SK-N-MC (cell line): ENCODE measurements around the gene CTAGE4.
"Not testable (repeated sequence)": the region's sequence is repeated elsewhere in the genome, so short reads cannot be mapped to it uniquely, and the experiment has no call there.

Source experiments
- EZH2 ChIP-seq: fragments of 200-600 bp; sonication (generic); IDR thresholded peaks from one replicate; pipeline ENCODE4 v1.6.1; 2017; ENCODE audit warnings: antibody characterized with exemption
- FOXP2 ChIP-seq: optimal IDR thresholded peaks from 2 replicates; pipeline ENCODE3; 2011; ENCODE audit warnings: mild to moderate bottlenecking, moderate library complexity; ENCODE audit not compliant: insufficient read depth; ENCODE audit errors: extremely low read length, control extremely low read depth
- POLR2AphosphoS5 ChIP-seq: IDR thresholded peaks from 2 replicates; pipeline ENCODE4 v1.6.1; 2012; ENCODE audit warnings: mild to moderate bottlenecking, low read depth, low read length, borderline replicate concordance

DNA sequence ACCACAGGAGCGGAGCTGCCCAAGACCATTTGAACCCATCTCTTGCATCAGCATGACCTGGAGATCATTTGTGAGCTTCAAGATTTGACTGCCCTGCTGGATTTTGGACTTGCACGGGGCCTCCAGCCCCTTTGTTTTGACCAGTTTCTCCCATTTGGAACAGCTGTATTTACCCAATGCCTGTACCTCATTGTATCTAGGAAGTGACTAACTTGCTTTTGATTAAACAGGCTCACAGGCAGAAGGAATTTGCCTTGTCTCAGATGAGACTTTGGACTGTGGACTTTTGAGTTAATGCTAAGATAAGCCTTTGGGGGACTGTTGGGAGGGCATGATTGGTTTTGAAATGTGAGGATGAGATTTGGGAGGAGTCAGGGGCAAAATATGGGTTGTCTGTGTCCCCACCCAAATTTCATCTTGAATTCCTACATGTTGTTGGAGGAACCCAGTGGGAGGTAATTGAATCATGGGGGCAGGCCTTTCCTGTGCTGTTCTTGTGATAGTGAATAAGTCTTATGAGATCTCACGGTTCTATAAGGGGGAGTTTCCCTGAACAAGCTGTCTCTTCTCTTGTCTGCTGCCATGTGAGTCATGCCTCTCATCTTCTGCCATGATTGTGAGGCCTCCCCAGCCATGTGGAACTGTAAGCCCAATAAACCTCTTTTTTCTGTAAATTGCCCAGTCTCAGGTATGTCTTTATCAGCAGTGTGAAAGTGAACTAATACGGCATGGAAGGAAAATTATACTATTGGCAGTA lies 11.5 kb upstream of the CTAGE4 start:
- TF ChIP-seq EZH2, POLR2AphosphoS5, FOXP2: not testable (repeated sequence)
